C4-2B (cell line): Measurements from ENCODE around the gene SPTA1.

Experiments used
- CTCF ChIP-seq: fragments of 450-650 bp; conservative IDR thresholded peaks from 2 replicates; pipeline ENCODE4 v1.5.1; 2017; ENCODE audit warnings: mild to moderate bottlenecking
- ZFX ChIP-seq: fragments of 450-650 bp; IDR thresholded peaks from 2 replicates; pipeline ENCODE4 v1.6.1; 2017

- TF ChIP-seq CTCF (no peak), ZFX (no peak)
Measured at GRCh38 chr1:158719664-158720063, 33.1 kb upstream of the SPTA1 start.
